Measurements from ENCODE around the gene IQSEC1. TPM values are rescaled to one million over a fixed set of nuclear protein-coding genes. Genes with fewer than 3 reads are reported as not detected.

Gene IQSEC1
- total RNA-seq, 1 donor from 2014 or later, result 37.2 TPM

DNA sequence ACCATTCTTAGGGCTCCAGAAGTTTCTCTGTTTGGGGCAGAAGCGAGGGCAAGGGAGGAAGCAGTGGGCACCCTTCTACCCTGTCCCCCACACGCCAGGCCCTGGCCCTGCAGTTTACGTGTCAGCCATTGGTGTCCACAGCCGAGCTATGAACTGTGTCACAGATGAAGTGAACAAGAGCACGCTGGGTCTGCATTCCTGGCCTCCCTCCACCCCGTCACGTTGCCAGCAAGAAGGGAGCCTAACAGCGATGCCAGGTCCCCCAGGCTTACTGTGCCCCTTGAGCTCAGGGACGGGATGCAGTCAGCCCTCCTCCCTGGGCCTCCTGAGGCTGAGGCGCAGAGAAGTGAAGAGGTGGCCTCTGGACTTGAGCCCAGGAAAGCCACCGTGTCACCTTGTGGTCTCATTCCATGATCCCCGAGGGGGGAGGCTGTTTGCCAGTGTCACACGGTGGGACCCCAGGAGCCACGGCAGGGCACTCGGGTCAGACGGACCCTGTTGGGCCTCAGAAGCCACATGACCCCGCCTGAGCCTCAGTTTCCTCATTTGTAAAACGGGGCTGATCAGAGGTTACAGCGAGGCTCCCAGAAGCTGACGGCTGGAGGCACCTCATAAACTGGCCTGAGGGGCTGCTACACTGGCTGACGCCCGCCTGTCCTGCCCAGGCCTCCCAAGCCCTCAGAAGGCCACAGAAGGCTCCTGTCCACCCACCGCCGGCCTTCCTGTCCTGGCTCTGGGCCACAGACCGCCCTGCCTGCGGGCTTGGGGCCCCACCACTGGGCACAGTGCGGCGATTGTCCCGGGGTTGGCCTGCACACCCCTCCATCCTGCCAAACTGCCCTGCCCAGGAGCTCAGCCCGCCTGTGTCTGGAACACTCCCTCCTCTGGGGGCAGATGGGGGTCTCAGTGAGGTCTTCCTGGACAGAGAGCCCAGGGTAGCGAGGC lies 18.6 kb downstream of the IQSEC1 start:
- no peak for TF ChIP-seq CTCF (IDR thresholded peaks at IDR 0.05)
- Mint-ChIP-seq H3K27ac (ENCODE audit: unreplicated experiment) (no peak overlapping the region), H3K36me3 (ENCODE audit: low read depth) (no peaks in the 10 kb centered on the region)

DNA sequence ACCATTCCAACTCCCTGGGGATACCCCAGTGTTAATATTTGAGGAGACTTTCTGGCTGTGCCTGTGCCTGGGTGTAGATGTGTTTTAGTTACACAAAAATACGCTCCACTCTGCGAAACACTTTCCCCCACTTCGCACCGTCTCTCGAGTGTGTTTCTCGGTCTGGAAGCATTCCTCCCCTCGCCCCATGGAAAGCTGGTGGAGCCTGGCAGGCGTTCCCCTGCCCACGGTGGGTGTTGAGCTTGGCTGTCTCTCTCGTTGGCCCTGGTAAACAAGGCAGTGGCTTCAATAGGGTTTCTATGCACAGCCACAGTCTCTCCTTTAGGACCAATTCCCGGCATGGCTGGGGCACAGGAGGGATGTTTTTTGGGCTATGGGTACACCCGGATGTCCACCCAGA lies 19.3 kb downstream of the IQSEC1 start:
- H3K4me1 Mint-ChIP-seq (ENCODE audit: low read depth), result peaks cover 10% of the 10 kb centered on the region
- H3K4me3 Mint-ChIP-seq (ENCODE audit: unreplicated experiment), result no peak overlapping the region
- peaks cover 5% of the 10 kb centered on the region for H3K27me3 Mint-ChIP-seq (ENCODE audit: low read depth)
- no peaks in the 10 kb centered on the region for H3K9me3 Mint-ChIP-seq (ENCODE audit: low read depth)
- no peak for DNase-seq (ENCODE audit: low spot score)
- H3K27ac Mint-ChIP-seq (ENCODE audit: unreplicated experiment), result no peak overlapping the region
- no peak for TF ChIP-seq CTCF (IDR thresholded peaks at IDR 0.05)
- H3K36me3 Mint-ChIP-seq (ENCODE audit: low read depth), result no peaks in the 10 kb centered on the region

More for the DNA sequence above, 18.6 kb downstream of the IQSEC1 start:
- Mint-ChIP-seq H3K9me3 (ENCODE audit: low read depth) (no peaks in the 10 kb centered on the region), H3K27me3 (ENCODE audit: low read depth) (peaks cover 5% of the 10 kb centered on the region), H3K4me3 (ENCODE audit: unreplicated experiment) (no peak overlapping the region), H3K4me1 (ENCODE audit: low read depth) (peaks cover 10% of the 10 kb centered on the region)
- DNase-seq (ENCODE audit: low spot score), result no peak

GRCh38 chr3:13053420-13053819 lies 19.8 kb downstream of the IQSEC1 start:
- Mint-ChIP-seq H3K27ac (ENCODE audit: unreplicated experiment) (no peak overlapping the region), H3K4me3 (ENCODE audit: unreplicated experiment) (no peak overlapping the region), H3K9me3 (ENCODE audit: low read depth) (no peaks in the 10 kb centered on the region), H3K36me3 (ENCODE audit: low read depth) (no peaks in the 10 kb centered on the region), H3K27me3 (ENCODE audit: low read depth) (peaks cover 5% of the 10 kb centered on the region), H3K4me1 (ENCODE audit: low read depth) (peaks cover 10% of the 10 kb centered on the region)
- TF ChIP-seq CTCF (IDR thresholded peaks at IDR 0.05), result no peak
- DNase-seq (ENCODE audit: low spot score), result no peak

GRCh38 chr3:13052191-13052820 lies 20.9 kb downstream of the IQSEC1 start:
- H3K27me3 Mint-ChIP-seq (ENCODE audit: low read depth), result peaks cover 5% of the 10 kb centered on the region
- no peak for TF ChIP-seq CTCF (IDR thresholded peaks at IDR 0.05)
- DNase-seq (ENCODE audit: low spot score), result no peak
- H3K36me3 Mint-ChIP-seq (ENCODE audit: low read depth), result no peaks in the 10 kb centered on the region
- H3K4me1 Mint-ChIP-seq (ENCODE audit: low read depth), result peaks cover 7% of the 10 kb centered on the region
- no peaks in the 10 kb centered on the region for H3K9me3 Mint-ChIP-seq (ENCODE audit: low read depth)
- H3K27ac Mint-ChIP-seq (ENCODE audit: unreplicated experiment), result no peak overlapping the region
- H3K4me3 Mint-ChIP-seq (ENCODE audit: unreplicated experiment), result no peak overlapping the region

DNA sequence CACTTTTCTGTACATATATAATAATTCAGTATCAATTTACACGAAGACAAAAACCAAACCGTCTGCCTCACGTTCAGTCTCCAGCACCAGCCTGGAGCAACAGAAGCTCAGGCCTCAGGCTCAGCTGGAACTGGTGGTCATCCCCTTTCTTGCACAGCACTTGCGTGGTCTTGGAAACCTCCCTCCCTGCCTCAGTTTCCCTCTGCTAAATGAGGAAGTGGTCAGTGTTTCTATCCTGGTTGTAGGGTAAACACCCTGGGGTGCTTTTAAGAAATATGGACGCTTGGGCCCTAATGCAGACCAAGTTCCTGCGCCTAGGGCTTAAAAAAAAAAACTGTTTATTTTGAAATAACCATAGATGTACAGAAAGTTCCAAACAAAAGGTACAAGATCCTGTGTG lies 21.6 kb downstream of the IQSEC1 start:
- DNase-seq (ENCODE audit: low spot score), result no peak
- H3K36me3 Mint-ChIP-seq (ENCODE audit: low read depth), result no peaks in the 10 kb centered on the region
- H3K27ac Mint-ChIP-seq (ENCODE audit: unreplicated experiment), result no peak overlapping the region
- TF ChIP-seq CTCF (IDR thresholded peaks at IDR 0.05), result no peak
- no peak overlapping the region for H3K4me3 Mint-ChIP-seq (ENCODE audit: unreplicated experiment)
- H3K4me1 Mint-ChIP-seq (ENCODE audit: low read depth), result peaks cover 7% of the 10 kb centered on the region
- H3K27me3 Mint-ChIP-seq (ENCODE audit: low read depth), result peaks cover 7% of the 10 kb centered on the region
- H3K9me3 Mint-ChIP-seq (ENCODE audit: low read depth), result no peaks in the 10 kb centered on the region
